UCSD-AML1 (cell line): ENCODE results near the gene DIAPH3.
"Not testable (repeated sequence)": the region's sequence is repeated elsewhere in the genome, so short reads cannot be mapped to it uniquely, and the experiment has no call there.

Experiments
- DNase-seq: peaks from one replicate; lab custom pipeline; 2025; ENCODE audit not compliant: unreplicated experiment; lab: John Stamatoyannopoulos, UW

The DIAPH3 gene

GRCh38 chr13:60163478-60164233 lies at the start of gene DIAPH3:
DIAPH3 (minus strand) TSS chr13:60163928; CDS start chr13:60163766, 162 bp downstream.
- peak; percentile 93 for DNase-seq

- DNase-seq = no peak
Observed at GRCh38 chr13:60213236-60213744, 49.6 kb upstream of the DIAPH3 start.

GRCh38 chr13:60211548-60211947 lies 47.8 kb upstream of the DIAPH3 start:
- DNase-seq = no peak

GRCh38 chr13:60210510-60211330 lies 47.0 kb upstream of the DIAPH3 start:
- DNase-seq = no peak

- not testable (repeated sequence) for DNase-seq
Observed at GRCh38 chr13:60205499-60205898, 41.8 kb upstream of the DIAPH3 start.

GRCh38 chr13:60201286-60201685 lies 37.6 kb upstream of the DIAPH3 start:
- no peak for DNase-seq

GRCh38 chr13:60195893-60196292 lies 32.2 kb upstream of the DIAPH3 start:
- not testable (repeated sequence) for DNase-seq

- no peak for DNase-seq
Observed at GRCh38 chr13:60182907-60183306, 19.2 kb upstream of the DIAPH3 start.

GRCh38 chr13:60178327-60178726 lies 14.6 kb upstream of the DIAPH3 start:
- no peak for DNase-seq

- DNase-seq = no peak
Observed at GRCh38 chr13:60175571-60175970, 11.8 kb upstream of the DIAPH3 start.

GRCh38 chr13:60174113-60174512 lies 10.4 kb upstream of the DIAPH3 start:
- no peak for DNase-seq

- no peak for DNase-seq
Observed at GRCh38 chr13:60172111-60172510, 8.4 kb upstream of the DIAPH3 start.

- DNase-seq = no peak
Observed at GRCh38 chr13:60170414-60170813, 6.7 kb upstream of the DIAPH3 start.

GRCh38 chr13:60169239-60170031 lies 5.7 kb upstream of the DIAPH3 start:
- no peak for DNase-seq

- DNase-seq = no peak
Observed at GRCh38 chr13:60167121-60167520, 3.4 kb upstream of the DIAPH3 start.

GRCh38 chr13:60165391-60166099 lies 1.8 kb upstream of the DIAPH3 start:
- no peak for DNase-seq

GRCh38 chr13:60164234-60164889 lies 634 bp upstream of the DIAPH3 start:
- no peak for DNase-seq

GRCh38 chr13:60162096-60162495 lies 1.6 kb downstream of the DIAPH3 start:
- DNase-seq = no peak

GRCh38 chr13:60158321-60158801 lies 5.4 kb downstream of the DIAPH3 start:
- DNase-seq = no peak

GRCh38 chr13:60155978-60156377 lies 7.8 kb downstream of the DIAPH3 start:
- no peak for DNase-seq
